Stimulated activated CD4-positive, alpha-beta T cell treated with anti-CD3 and anti-CD28 coated beads, TNF-alpha, amount 100 ng/mL, for 4 hours (primary cell): ENCODE measurements around the gene NELL1.

Experiments used
- DNase-seq, 3 experiments: peaks; one replicate each; pipeline ENCODE4 v3.0.0-alpha.2; 2020; ENCODE audit warnings: low read depth in 3 of 3

The NELL1 gene

DNA sequence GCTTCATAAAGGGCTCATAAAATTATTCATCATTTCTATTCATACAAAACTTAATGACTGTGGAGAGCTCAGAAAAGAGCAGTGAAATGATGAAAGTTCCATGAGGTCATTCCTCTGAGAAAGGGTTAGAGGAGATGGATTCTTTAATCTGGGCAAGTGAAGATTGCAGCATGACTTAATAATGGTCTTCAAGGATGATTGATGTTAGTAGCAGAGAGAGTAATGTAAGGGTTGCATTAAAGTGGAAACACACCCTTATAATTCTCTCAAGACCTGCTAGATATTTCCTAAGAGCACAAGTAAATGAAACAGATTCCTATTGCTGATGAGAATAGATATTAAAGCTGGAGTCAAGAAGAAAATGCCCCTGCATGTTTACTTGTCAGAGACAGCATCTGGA is 811.9 kb downstream of the NELL1 start:
- no peak for DNase-seq

- DNase-seq = no peak
Observed at GRCh38 chr11:21484039-21484438, 814.7 kb downstream of the NELL1 start.

GRCh38 chr11:21485006-21485405 is 815.6 kb downstream of the NELL1 start:
- no peak for DNase-seq

DNA sequence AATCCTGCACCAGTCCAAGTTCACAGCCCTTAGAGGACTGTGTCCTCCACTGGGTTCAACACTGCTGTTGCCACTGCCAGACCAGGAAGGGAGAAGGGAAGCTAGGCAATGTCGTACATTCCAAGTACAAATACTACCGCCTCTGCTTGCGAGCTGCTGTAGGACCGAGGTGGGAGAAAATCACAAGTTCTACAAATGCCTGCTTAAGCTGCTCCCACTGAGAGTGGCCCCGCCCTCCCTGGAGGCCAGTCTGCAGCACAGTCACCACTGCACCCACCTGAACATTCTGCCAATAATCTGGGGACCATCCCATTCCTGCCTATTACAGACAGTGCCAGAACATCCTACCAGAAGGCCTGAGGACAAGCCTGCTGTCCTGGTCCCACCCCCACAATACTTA is 816.0 kb downstream of the NELL1 start:
- no peak for DNase-seq

GRCh38 chr11:21489416-21490115 is 820.2 kb downstream of the NELL1 start:
- DNase-seq = no peak

DNA sequence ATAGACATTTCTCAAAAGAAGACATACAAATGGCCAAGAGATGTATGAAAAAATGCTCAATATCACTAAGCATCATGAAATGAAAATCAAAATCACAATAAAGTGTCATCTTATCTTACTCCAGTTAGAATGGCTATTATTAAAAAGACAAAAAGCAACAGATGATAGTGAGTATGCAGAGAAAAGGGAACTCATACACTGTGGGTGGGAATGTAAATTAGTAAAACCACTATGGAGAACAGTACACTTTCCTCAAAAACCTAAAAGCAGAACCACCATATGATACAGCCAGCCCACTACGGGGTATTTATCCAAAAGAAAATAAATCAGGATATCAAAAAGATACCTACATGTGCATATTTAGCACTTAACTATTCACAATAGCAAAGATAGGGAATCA is 823.5 kb downstream of the NELL1 start:
- no peak for DNase-seq

DNA sequence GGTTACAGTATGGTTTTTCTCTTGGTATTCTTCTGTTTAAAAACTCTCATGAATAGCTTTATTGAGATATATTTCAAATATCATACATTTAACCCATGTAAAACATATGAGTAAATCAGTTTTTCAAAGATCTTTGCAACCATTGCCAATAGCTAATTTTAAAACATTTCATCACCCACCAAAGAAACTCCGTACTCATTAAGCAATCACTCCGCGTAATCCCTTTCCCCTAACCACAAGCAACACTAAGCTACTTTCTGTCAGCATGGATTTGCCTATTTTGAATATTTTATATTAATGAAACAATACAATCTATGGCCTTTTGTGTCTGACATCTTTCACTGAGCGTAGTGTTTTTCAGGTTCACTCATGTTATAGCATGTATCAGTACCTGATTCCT is 825.6 kb downstream of the NELL1 start:
- DNase-seq = no peak

DNA sequence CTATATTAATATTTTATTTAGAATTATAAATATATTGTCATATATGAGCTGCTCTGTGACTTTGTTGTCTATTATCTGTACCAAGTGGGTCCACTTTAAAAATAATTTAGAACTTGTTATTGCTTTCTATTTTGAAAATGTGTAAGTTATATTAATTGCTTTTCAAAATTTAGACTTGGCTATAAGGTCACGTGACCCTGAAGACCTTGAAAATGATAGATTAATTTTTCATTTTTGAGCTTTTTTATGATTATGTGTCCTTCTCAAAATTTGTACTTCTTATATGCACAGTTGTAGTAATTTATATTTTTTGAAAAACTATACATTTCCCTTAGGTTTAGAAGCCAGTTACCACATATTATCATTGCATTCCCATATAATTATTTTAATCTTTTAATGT is 826.5 kb downstream of the NELL1 start:
- DNase-seq = no peak

- DNase-seq = no peak
Observed at GRCh38 chr11:21501245-21501644, 831.9 kb downstream of the NELL1 start.

DNA sequence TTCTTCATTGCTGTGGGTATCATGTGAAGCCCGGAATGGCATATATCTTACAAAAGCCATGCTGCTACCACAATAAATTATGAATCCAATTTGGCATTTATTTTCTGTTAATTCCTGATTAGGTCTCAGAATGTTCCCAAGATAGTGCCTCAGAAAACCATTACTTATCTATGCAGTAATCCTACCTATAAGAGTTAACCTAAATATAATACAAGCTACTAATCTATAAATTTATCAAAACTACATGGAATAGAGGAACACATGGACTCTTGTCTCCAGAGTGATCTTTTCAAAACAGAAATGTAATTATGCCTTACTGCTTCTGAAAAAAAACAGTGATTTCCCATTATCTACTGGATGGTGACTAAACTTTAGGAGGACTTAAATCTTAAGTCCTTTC is 835.7 kb downstream of the NELL1 start:
- DNase-seq = no peak

DNA sequence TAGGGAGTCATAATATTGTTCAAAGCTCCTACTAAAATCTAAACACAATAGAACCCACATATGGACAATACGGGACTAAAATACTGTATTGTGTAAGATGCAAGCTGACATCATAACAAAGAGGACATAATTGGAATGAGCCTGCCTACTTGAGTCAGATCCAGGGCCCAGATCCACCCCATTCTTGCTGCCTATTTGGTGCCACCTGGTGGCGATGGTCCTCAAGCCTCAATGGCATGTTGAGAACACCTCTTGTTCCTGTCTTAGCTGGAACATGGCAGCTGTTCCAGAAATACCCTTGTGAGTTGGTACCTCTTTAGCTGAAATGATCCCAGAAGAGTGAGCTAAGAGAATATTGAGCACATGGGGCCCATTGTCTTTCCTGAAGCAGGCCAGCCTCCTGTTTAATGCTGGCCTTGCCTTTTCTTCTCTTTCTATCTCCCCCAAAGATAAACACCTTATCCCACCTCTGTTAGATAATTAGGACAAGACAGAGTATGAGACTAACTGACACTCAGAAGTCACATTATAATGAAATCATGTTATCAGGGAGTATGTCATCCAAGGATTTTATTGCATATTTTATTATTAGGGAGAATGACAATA is 842.6 kb downstream of the NELL1 start:
- DNase-seq = no peak

DNA sequence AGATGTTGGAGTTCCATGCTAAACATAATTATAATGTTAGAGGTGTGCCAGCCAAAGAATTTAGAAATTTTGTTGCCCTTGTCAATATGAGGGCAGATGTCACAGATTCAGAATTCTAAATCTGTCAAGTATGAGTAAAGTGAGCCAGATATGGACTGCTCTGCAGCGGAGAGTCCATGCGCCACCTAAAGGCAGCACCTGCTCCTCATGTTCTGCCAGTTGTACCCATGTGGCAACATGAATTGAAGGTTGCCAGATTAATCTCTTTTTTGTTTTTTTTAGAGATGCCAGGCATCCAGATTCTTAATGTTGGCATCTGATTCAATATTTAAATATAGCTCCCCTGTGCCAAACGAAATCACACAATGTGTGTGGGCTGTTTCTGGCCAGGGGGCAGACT is 844.9 kb downstream of the NELL1 start:
- DNase-seq = no peak

- no peak for DNase-seq
Observed at GRCh38 chr11:21520244-21520643, 850.9 kb downstream of the NELL1 start.

GRCh38 chr11:21529187-21529586 is 859.8 kb downstream of the NELL1 start:
- DNase-seq = no peak

DNA sequence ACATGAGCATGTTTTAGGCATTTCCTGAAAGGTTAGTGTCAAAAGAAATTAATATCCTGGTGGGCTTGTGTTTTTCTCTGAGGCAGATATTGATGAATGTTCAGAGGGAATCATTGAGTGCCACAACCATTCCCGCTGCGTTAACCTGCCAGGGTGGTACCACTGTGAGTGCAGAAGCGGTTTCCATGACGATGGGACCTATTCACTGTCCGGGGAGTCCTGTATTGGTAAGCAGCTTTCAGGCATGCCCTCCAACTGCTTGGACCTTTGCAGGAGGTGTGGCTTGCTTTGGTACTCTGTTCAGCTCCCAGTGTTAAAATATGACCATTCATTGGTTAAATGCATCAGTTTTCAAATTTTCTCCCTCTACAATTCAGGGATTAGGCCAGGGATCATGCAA is 864.9 kb downstream of the NELL1 start:
- DNase-seq = no peak

DNA sequence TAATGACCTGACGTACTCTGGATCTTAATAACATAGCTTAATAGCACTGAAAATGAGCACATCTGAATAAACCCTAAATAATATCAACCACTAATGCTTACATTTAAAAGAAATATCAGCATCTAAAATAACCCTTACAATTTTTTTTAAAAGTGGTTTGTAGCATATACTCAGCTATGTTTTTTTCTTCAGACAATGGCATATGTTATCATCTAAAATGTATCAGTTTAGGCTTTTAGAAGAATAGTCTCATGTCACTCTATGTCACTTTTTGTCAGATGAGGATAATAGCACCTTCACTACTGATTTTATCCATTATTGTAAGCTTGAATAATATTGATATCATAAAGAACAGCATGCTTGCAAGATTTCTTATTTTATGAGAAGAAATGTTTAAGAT is 868.6 kb downstream of the NELL1 start:
- no peak for DNase-seq

GRCh38 chr11:21541187-21541751 is 871.9 kb downstream of the NELL1 start:
- no peak for DNase-seq

- DNase-seq = no peak
Observed at GRCh38 chr11:21543901-21544300, 874.5 kb downstream of the NELL1 start.

DNA sequence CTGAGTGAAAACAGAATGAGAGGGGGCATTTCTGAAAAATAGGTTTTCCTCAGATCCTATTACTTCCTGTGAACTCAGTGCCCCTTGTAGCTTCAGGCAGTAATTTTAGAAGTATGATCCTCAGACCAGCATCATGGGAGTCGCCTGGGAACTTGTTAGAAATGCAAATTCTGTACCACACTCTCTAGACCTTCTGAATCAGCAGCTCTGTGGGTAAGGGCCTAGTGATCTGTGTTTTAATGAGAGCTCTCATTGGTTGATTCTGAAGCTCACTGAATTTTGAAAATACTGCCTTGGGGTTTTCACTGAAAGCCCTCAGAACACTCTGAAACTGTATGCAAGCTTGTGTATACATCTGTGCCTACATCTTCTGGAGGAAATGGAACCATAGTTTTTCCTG is 876.3 kb downstream of the NELL1 start:
- no peak for DNase-seq

DNA sequence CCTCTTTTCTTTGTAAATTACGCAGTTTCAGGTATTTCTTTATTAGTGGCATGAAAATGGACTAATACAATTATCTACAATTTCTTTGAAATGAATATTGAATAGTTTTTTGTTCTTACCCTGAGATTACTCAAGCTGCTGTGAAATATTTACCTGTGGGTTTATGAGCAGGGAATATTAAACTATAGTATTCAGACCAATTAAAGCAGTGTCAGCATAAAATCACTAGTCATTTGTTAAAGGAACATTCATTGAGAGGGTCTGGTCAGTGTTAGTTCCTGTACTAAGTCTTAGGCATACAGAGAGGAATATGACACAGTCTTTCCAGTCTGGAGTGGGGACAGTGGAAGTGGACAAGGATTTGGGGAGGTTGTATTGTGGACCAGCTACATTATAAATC is 877.3 kb downstream of the NELL1 start:
- DNase-seq = no peak

DNA sequence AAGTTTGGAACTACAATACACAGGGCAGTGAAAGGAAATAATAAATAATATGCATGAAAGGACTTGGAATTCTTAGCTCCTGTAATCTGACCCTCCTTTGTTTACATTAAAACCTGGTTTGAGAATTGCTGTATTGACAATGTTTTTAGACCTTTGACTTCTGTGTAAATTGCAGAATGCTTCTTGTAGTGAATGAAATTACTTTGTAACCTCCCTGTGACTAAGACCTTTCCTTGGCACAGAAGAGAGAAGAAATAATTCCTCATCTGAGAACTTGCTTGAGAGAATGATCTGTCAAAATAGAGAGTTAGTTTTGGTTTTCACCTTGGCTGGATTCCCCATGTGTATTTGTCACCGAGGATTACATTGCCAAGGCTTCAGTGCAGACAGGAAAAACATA is 883.5 kb downstream of the NELL1 start:
- no peak for DNase-seq

- no peak for DNase-seq
Observed at GRCh38 chr11:21553795-21554194, 884.4 kb downstream of the NELL1 start.

GRCh38 chr11:21554284-21554683 is 884.9 kb downstream of the NELL1 start:
- no peak for DNase-seq

GRCh38 chr11:21556926-21557325 is 887.5 kb downstream of the NELL1 start:
- no peak for DNase-seq
